Panc1 (cell line): ENCODE data around the gene EDEM1. TPM values are rescaled to one million over a fixed set of nuclear protein-coding genes. Genes with fewer than 3 reads are reported as not detected.
A peak's percentile ranks its signal among the peaks of the same experiment; 100 is the strongest.

Source experiments
- ATAC-seq: fragments of 200-7000 bp; cut with Tn5 transposase; 2 replicates; pipeline ENCODE4 v1.9.1; 2020; ENCODE audit warnings: mild to moderate bottlenecking, moderate library complexity
- Bru-seq: library from RNA; stranded (reverse); fragments of 400-500 nt; gene quantifications from one replicate; lab custom pipeline; 2021; lab: Mats Ljungman, UMichigan
- BruChase-seq, 2 experiments: library from RNA; stranded (reverse); fragments of 400-500 nt; gene quantifications; one replicate each; lab custom pipeline; 2021; lab: Mats Ljungman, UMichigan
- BruUV-seq: library from RNA; stranded (reverse); fragments of 400-500 nt; replicated peaks from 2 replicates; lab custom pipeline; 2021; lab: Mats Ljungman, UMichigan
- CTCF ChIA-PET: fragments of 300-600 bp; sonication (Branson Sonifier 250); formaldehyde crosslinking; loops from one replicate; lab custom pipeline; 2022; ENCODE audit warnings: antibody characterized with exemption; lab: Charles Lee
- POLR2A ChIA-PET: fragments of 300-600 bp; sonication (Branson Sonifier 250); formaldehyde crosslinking; loops from one replicate; lab custom pipeline; 2022; ENCODE audit warnings: antibody characterized with exemption; lab: Charles Lee
- DNase-seq: peaks from one replicate; pipeline ENCODE4 v3.0.0-alpha.2; 2010; ENCODE audit warnings: low read depth, low spot score
- H3K27ac ChIP-seq: 2 replicates; pipeline ENCODE4 v1.5.1; 2011; ENCODE audit warnings: mild to moderate bottlenecking, low read length, inconsistent platforms
- H3K27me3 ChIP-seq: fragments of 200-500 bp; sonication (Bioruptor generic); 2 replicates; pipeline ENCODE4 v1.6.0; 2014; ENCODE audit warnings: low read length, inconsistent platforms; ENCODE audit not compliant: control insufficient read depth, insufficient read depth
- H3K36me3 ChIP-seq: fragments of 200-500 bp; sonication (Bioruptor generic); 2 replicates; pipeline ENCODE4 v1.5.1; 2014; ENCODE audit warnings: inconsistent platforms, mild to moderate bottlenecking, low read length, moderate library complexity; ENCODE audit not compliant: control insufficient read depth, insufficient read depth
- H3K4me1 ChIP-seq: 2 replicates; pipeline ENCODE4 v1.5.1; 2011; ENCODE audit warnings: inconsistent platforms, mild to moderate bottlenecking, low read length, moderate library complexity; ENCODE audit not compliant: control insufficient read depth, insufficient read depth
- H3K4me3 ChIP-seq, 2 experiments: 2 replicates each; pipeline ENCODE4 v1.5.1; 2011 to 2012; ENCODE audit warnings: low read depth in 2 of 2, low read length in 2 of 2, mild to moderate bottlenecking in 2 of 2, inconsistent platforms in 1 of 2, moderate library complexity in 1 of 2
- H3K9me3 ChIP-seq: fragments of 200-500 bp; sonication (Bioruptor generic); 2 replicates; pipeline ENCODE4 v1.5.1; 2014; ENCODE audit warnings: low read depth, mild to moderate bottlenecking, inconsistent platforms, low read length, moderate library complexity; ENCODE audit not compliant: control insufficient read depth, insufficient read depth
- CTCF ChIP-seq: fragments of 450-650 bp; IDR thresholded peaks from 2 replicates; pipeline ENCODE4 v1.5.1; 2017; ENCODE audit warnings: mild to moderate bottlenecking
- POLR2AphosphoS5 ChIP-seq: IDR thresholded peaks from 2 replicates; pipeline ENCODE4 v1.6.1; 2012; ENCODE audit warnings: mild to moderate bottlenecking, low read depth, low read length, moderate library complexity
- REST ChIP-seq, 2 experiments: IDR thresholded peaks; 2 replicates each; pipeline ENCODE4 v1.6.1; 2011 to 2012; ENCODE audit warnings: low read depth in 2 of 2, control low read depth in 1 of 2, low read length in 1 of 2, mild to moderate bottlenecking in 1 of 2, moderate library complexity in 1 of 2; ENCODE audit not compliant: insufficient read depth in 1 of 2
- SIN3A ChIP-seq: IDR thresholded peaks from 2 replicates; pipeline ENCODE4 v1.6.1; 2012; ENCODE audit warnings: low read depth, mild to moderate bottlenecking, low read length, moderate library complexity, borderline replicate concordance; ENCODE audit not compliant: insufficient read depth
- TCF7L2 ChIP-seq: IDR thresholded peaks from 2 replicates; pipeline ENCODE4 v1.6.1; 2011; ENCODE audit warnings: mild to moderate bottlenecking, low read depth, low read length, inconsistent platforms
- in situ Hi-C: cut with HindIII; loops from 2 replicates; pipeline ENCODE4 v1.10.0; 2016; ENCODE audit warnings: low sequenced_read_pairs, low pct_unique_long_range_greater_than_20kb
- intact Hi-C: fragments of 100-400 bp; cut with micrococcal nuclease; formaldehyde crosslinking; loops from one replicate; pipeline ENCODE4 v1.10.0; 2022; ENCODE audit not compliant: unreplicated experiment
- long read RNA-seq: library from polyadenylated mRNA; unstranded; transcript quantifications from one replicate; pipeline ENCODE4 v2.0.0, GENCODE V29; 2021; ENCODE audit not compliant: unreplicated experiment
- polyA plus RNA-seq: library from polyadenylated mRNA; unstranded; fragments of >200 nt; gene quantifications from one replicate; pipeline ENCODE4 v1.2.1, GENCODE V29; 2012; ENCODE audit warnings: missing spikeins; ENCODE audit not compliant: insufficient read length
- total RNA-seq: library from RNA; stranded (reverse); gene quantifications from one replicate; pipeline ENCODE4 v1.2.1, GENCODE V29; 2021; ENCODE audit not compliant: unreplicated experiment

Gene EDEM1
- 44.6 TPM for total RNA-seq
- polyA plus RNA-seq = 14.6 TPM
- Bru-seq, nascent RNA = percentile 81 among the genes with signal in this experiment
- BruChase-seq, experiment 1, labeled RNA remaining after a 2-hour chase = percentile 91 among the genes with signal in this experiment
- BruChase-seq, experiment 2, labeled RNA remaining after a 6-hour chase = percentile 93 among the genes with signal in this experiment
- long read RNA-seq, full-length matches to known transcripts = 37 of 61 reads
- long read RNA-seq, partial matches to known transcripts = 9 of 61 reads
- long read RNA-seq, other reads (novel, unspliced or antisense) = 15 of 61 reads

GRCh38 chr3:5187156-5187919 lies at the start of gene EDEM1:
TSS of gene EDEM1 (plus strand) at chr3:5187707. CDS start at chr3:5187806, 99 bp downstream.
- Histone ChIP-seq H3K27ac (peak within 1 kb of the TSS; percentile 88), H3K4me1 (peaks cover 14% of the 10 kb centered on the region; the same call in 1 of the 2 replicates), H3K27me3 (no peaks in the 10 kb centered on the region), H3K36me3 (peaks cover 2% of the 10 kb centered on the region; the same call in 1 of the 2 replicates), H3K9me3 (no peaks in the 10 kb centered on the region), H3K4me3 (peak within 1 kb of the TSS; percentile 81 to 82)
- in situ Hi-C loops = no loop called here
- CTCF ChIA-PET = no interaction called here
- POLR2A ChIA-PET = no interaction called here
- peak; percentile 97 for ATAC-seq
- BruUV-seq = no TSS peak
- no peak for TF ChIP-seq CTCF
- peak; percentile 20; the same call in 1 of the 2 replicates for TF ChIP-seq SIN3A
- no peak for TF ChIP-seq REST (IDR thresholded peaks at IDR 0.05; ENCODE audit: insufficient read depth in 1 of 2, low read depth in 2 of 2, low read length in 1 of 2)
- no peak for TF ChIP-seq TCF7L2
- TF ChIP-seq POLR2AphosphoS5 = peak; percentile 69; the same call in 1 of the 2 replicates
- intact Hi-C loops = loop anchor here (10.0 kb wide), 1 partner anchor 63 kb away; the partner anchor contains the start of gene ARL8B
- DNase-seq = peak; percentile 57

GRCh38 chr3:5138214-5138981 lies 49.1 kb upstream of the EDEM1 start:
- DNase-seq (no peak), ATAC-seq (no peak)
- TF ChIP-seq SIN3A = no peak
- no peak for TF ChIP-seq TCF7L2
- TF ChIP-seq CTCF = no peak
- no peak for TF ChIP-seq REST (IDR thresholded peaks at IDR 0.05; ENCODE audit: insufficient read depth in 1 of 2, low read depth in 2 of 2, low read length in 1 of 2)
- no peak for TF ChIP-seq POLR2AphosphoS5
- 0 out of 2 replicates have a peak overlapping the region, but pooled peaks have one; percentile 9 for H3K27ac ChIP-seq
- CTCF ChIA-PET = no interaction called here
- in situ Hi-C loops = no loop called here
- H3K36me3 ChIP-seq = no peaks in the 10 kb centered on the region
- no peak overlapping the region for H3K4me3 ChIP-seq
- no peaks in the 10 kb centered on the region for H3K27me3 ChIP-seq
- BruUV-seq = no TSS peak
- intact Hi-C loops = no loop called here
- peaks cover 21% of the 10 kb centered on the region for H3K4me1 ChIP-seq
- POLR2A ChIA-PET = interaction anchor here (0.6 kb wide), 1 partner anchor 851 kb away, joined by 3 read pairs; no protein-coding TSS in a partner anchor
- no peaks in the 10 kb centered on the region for H3K9me3 ChIP-seq
